Measurements from ENCODE around the gene ABCA13. TPM values are rescaled to one million over a fixed set of nuclear protein-coding genes. Genes with fewer than 3 reads are reported as not detected.
A peak's percentile ranks its signal among the peaks of the same experiment; 100 is the strongest.

Gene ABCA13
- polyA plus RNA-seq, 3 donors: 0.10 to 0.41 (median 0.37) TPM

DNA sequence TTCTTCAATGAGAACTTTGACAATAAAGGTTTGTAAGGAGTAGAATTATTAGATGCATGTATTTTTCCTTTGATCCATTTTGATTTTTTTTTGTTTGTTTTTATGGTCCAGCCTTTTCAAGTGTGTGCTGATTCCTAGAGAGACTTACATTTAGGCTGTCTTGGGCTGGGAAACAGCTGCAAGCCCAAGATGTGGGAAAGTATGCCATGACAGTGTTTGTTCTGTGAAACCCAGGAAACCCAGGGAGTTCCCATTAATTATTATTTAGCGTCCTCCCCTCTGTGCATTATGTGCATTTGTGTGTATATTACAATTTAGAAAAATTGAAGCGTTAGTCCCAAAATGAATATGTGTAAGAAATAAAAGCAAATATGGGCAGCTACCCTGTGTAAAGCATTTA, 216.7 kb downstream of the ABCA13 start:
- H3K4me2 ChIP-seq (replicated peaks; ENCODE audit: extremely low read depth, low read length, poor library complexity, severe bottlenecking): no peak overlapping the region
- no peaks in the 10 kb centered on the region for H3K79me2 ChIP-seq (ENCODE audit: insufficient read depth, low read length)
- H3K9me3 ChIP-seq (replicated peaks in 1 of 2; ENCODE audit: control insufficient read depth in 1 of 2, insufficient read depth in 1 of 2, low read length in 2 of 2): no peaks in the 10 kb centered on the region
- TF ChIP-seq, protein P1, sequence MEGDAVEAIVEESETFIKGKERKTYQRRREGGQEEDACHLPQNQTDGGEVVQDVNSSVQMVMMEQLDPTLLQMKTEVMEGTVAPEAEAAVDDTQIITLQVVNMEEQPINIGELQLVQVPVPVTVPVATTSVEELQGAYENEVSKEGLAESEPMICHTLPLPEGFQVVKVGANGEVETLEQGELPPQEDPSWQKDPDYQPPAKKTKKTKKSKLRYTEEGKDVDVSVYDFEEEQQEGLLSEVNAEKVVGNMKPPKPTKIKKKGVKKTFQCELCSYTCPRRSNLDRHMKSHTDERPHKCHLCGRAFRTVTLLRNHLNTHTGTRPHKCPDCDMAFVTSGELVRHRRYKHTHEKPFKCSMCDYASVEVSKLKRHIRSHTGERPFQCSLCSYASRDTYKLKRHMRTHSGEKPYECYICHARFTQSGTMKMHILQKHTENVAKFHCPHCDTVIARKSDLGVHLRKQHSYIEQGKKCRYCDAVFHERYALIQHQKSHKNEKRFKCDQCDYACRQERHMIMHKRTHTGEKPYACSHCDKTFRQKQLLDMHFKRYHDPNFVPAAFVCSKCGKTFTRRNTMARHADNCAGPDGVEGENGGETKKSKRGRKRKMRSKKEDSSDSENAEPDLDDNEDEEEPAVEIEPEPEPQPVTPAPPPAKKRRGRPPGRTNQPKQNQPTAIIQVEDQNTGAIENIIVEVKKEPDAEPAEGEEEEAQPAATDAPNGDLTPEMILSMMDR (IDR thresholded peaks at IDR 0.05): no peak
- Mint-ChIP-seq H3K27ac (peak overlapping the region in 3 of 7 donors; percentile 46 to 92 (median 61)), H3K4me3 (no peak overlapping the region), H3K27me3 (ENCODE audit: low read depth in 3 of 3) (no peaks in the 10 kb centered on the region), H3K4me1 (peaks cover 54% of the 10 kb centered on the region), H3K9me3 (peaks cover 0 to 7% (median under 1%) of the 10 kb centered on the region in 7 donors), H3K36me3 (peaks cover 3 to 5% of the 10 kb centered on the region in 2 donors)
- no peak overlapping the region for H2AFZ ChIP-seq (ENCODE audit: insufficient read depth, low read depth, low read length, poor library complexity, severe bottlenecking)
- no peak overlapping the region for H3K4me3 ChIP-seq (replicated peaks in 1 of 3; ENCODE audit: low read depth in 2 of 3, low read length in 3 of 3)
- no peaks in the 10 kb centered on the region for H4K20me1 ChIP-seq (ENCODE audit: insufficient read depth, low read length)
- H3K27ac ChIP-seq (ENCODE audit: low read depth in 1 of 2, low read length in 2 of 2): peak overlapping the region in 1 of 2 donors; percentile 95
- H3K36me3 ChIP-seq (replicated peaks in 1 of 2; ENCODE audit: control insufficient read depth in 1 of 2, insufficient read depth in 2 of 2, low read length in 2 of 2): no peaks in the 10 kb centered on the region
- H3K27me3 ChIP-seq (ENCODE audit: control insufficient read depth in 2 of 2, insufficient read depth in 2 of 2, low read length in 2 of 2): no peaks in the 10 kb centered on the region
- intact Hi-C loops (cut with micrococcal nuclease): no loop called here
- no peak for DNase-seq
- no peak overlapping the region for H3K9ac ChIP-seq (ENCODE audit: insufficient read depth, low read length, poor library complexity, severe bottlenecking)
- no CpG with 5 or more reads among the region's 2 CpGs for WGBS (ENCODE audit: insufficient coverage)
- peaks cover 52 to 54% of the 10 kb centered on the region in 2 donors for H3K4me1 ChIP-seq (ENCODE audit: control insufficient read depth in 1 of 2, insufficient read depth in 2 of 2, low read length in 2 of 2)

DNA sequence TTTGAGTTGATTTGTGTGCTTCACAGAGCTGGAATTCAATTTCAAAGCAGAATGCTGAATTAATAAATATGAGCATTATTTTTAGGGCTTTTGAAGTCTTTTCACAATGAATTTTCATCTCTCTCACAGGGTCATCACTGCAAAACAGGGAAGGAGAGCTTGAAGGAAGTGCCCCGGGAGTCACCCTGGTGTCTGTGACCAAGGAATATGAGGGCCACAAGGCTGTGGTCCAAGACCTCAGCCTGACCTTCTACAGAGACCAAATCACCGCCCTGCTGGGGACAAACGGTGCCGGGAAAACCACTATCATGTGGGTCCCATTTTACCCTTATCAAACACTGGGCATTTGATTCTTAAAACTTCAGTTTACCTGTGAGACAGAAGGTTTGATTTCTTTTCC, 217.7 kb downstream of the ABCA13 start:
- Histone ChIP-seq H3K4me2 (replicated peaks; ENCODE audit: extremely low read depth, low read length, poor library complexity, severe bottlenecking) (peak overlapping the region; percentile 61), H3K4me1 (ENCODE audit: control insufficient read depth in 1 of 2, insufficient read depth in 2 of 2, low read length in 2 of 2) (peaks cover 62% of the 10 kb centered on the region in 2 donors), H3K27ac (ENCODE audit: low read depth in 1 of 2, low read length in 2 of 2) (peak overlapping the region; percentile 86 to 95), H3K27me3 (ENCODE audit: control insufficient read depth in 2 of 2, insufficient read depth in 2 of 2, low read length in 2 of 2) (no peaks in the 10 kb centered on the region), H2AFZ (ENCODE audit: insufficient read depth, low read depth, low read length, poor library complexity, severe bottlenecking) (no peak overlapping the region), H3K4me3 (replicated peaks in 1 of 3; ENCODE audit: low read depth in 2 of 3, low read length in 3 of 3) (peak overlapping the region in 2 of 3 experiments; percentile 31 to 64), H3K9ac (ENCODE audit: insufficient read depth, low read length, poor library complexity, severe bottlenecking) (peak overlapping the region; percentile 47), H3K79me2 (ENCODE audit: insufficient read depth, low read length) (no peaks in the 10 kb centered on the region), H3K36me3 (replicated peaks in 1 of 2; ENCODE audit: control insufficient read depth in 1 of 2, insufficient read depth in 2 of 2, low read length in 2 of 2) (no peaks in the 10 kb centered on the region), H4K20me1 (ENCODE audit: insufficient read depth, low read length) (no peaks in the 10 kb centered on the region), H3K9me3 (replicated peaks in 1 of 2; ENCODE audit: control insufficient read depth in 1 of 2, insufficient read depth in 1 of 2, low read length in 2 of 2) (no peaks in the 10 kb centered on the region)
- TF ChIP-seq, protein P1 (IDR thresholded peaks at IDR 0.05): no peak
- H3K27ac Mint-ChIP-seq: peak overlapping the region; percentile 89 to 98 (median 97)
- WGBS (ENCODE audit: insufficient coverage): 0% methylated on average over 1 of the region's 4 CpGs
- intact Hi-C loops (cut with micrococcal nuclease): no loop called here
- no peaks in the 10 kb centered on the region for H3K27me3 Mint-ChIP-seq (ENCODE audit: low read depth in 3 of 3)
- peak; percentile 51 to 75 (median 68) for DNase-seq
- H3K36me3 Mint-ChIP-seq: peaks cover 6 to 8% of the 10 kb centered on the region in 2 donors
- H3K9me3 Mint-ChIP-seq: peaks cover 0 to 11% (median 2%) of the 10 kb centered on the region in 7 donors
- peaks cover 62% of the 10 kb centered on the region for H3K4me1 Mint-ChIP-seq
- H3K4me3 Mint-ChIP-seq: peak overlapping the region; percentile 37 to 70
